PFSK-1 (cell line): ENCODE results near the gene CNTN5.

ENCODE experiments used
- FOXP2 ChIP-seq: optimal IDR thresholded peaks from 2 replicates; pipeline ENCODE3; 2011; ENCODE audit warnings: borderline replicate concordance, control low read depth, inconsistent platforms; ENCODE audit not compliant: insufficient read depth; ENCODE audit errors: extremely low read length, extremely low read depth
- POLR2AphosphoS5 ChIP-seq: IDR thresholded peaks from 2 replicates; pipeline ENCODE4 v1.6.1; 2012; ENCODE audit warnings: low read depth, mild to moderate bottlenecking, control low read depth, low read length, moderate library complexity
- SIN3A ChIP-seq: IDR thresholded peaks from 2 replicates; pipeline ENCODE4 v1.6.1; 2012; ENCODE audit warnings: mild to moderate bottlenecking, low read length, moderate library complexity, borderline replicate concordance; ENCODE audit not compliant: insufficient read depth
- TAF1 ChIP-seq: IDR thresholded peaks from 2 replicates; pipeline ENCODE4 v1.6.1; 2012; ENCODE audit warnings: low read length, control low read depth, borderline replicate concordance; ENCODE audit not compliant: insufficient read depth
- TF ChIP-seq, protein P1 (sequence below), 2 experiments: IDR thresholded peaks; 2 replicates each; pipeline versions ENCODE4 v1.6.1 to v1.8.0; 2011 to 2012; ENCODE audit warnings: low read depth in 2 of 2, low read length in 2 of 2, control low read depth in 1 of 2, inconsistent platforms in 1 of 2, mild to moderate bottlenecking in 1 of 2, moderate library complexity in 1 of 2; ENCODE audit not compliant: insufficient read depth in 1 of 2

The CNTN5 gene

DNA sequence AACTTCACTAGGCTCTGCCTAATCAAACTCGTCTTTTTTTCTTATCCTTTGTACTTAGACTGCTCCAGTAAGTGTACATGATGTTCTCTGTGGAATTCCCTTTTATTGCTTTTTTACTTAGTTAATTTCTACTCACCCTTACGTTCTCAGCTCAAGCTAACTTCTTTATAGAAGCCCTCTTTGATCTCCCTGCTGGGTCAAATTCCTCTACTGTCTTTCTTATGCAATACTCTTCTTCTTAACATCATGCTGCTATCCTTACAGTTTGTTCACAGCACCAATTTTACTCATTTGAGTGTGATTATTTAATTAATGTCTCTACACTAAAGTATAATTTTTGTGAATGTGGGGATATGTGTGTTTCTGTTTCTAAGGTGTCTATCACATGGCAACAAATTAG lies 498.3 kb downstream of the CNTN5 start:
- TF ChIP-seq FOXP2 (no peak), POLR2AphosphoS5 (no peak), SIN3A (no peak), TAF1 (no peak)
- TF ChIP-seq, protein P1, sequence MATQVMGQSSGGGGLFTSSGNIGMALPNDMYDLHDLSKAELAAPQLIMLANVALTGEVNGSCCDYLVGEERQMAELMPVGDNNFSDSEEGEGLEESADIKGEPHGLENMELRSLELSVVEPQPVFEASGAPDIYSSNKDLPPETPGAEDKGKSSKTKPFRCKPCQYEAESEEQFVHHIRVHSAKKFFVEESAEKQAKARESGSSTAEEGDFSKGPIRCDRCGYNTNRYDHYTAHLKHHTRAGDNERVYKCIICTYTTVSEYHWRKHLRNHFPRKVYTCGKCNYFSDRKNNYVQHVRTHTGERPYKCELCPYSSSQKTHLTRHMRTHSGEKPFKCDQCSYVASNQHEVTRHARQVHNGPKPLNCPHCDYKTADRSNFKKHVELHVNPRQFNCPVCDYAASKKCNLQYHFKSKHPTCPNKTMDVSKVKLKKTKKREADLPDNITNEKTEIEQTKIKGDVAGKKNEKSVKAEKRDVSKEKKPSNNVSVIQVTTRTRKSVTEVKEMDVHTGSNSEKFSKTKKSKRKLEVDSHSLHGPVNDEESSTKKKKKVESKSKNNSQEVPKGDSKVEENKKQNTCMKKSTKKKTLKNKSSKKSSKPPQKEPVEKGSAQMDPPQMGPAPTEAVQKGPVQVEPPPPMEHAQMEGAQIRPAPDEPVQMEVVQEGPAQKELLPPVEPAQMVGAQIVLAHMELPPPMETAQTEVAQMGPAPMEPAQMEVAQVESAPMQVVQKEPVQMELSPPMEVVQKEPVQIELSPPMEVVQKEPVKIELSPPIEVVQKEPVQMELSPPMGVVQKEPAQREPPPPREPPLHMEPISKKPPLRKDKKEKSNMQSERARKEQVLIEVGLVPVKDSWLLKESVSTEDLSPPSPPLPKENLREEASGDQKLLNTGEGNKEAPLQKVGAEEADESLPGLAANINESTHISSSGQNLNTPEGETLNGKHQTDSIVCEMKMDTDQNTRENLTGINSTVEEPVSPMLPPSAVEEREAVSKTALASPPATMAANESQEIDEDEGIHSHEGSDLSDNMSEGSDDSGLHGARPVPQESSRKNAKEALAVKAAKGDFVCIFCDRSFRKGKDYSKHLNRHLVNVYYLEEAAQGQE (IDR thresholded peaks at IDR 0.05; ENCODE audit: insufficient read depth in 1 of 2, low read depth in 2 of 2, low read length in 2 of 2) = no peak

DNA sequence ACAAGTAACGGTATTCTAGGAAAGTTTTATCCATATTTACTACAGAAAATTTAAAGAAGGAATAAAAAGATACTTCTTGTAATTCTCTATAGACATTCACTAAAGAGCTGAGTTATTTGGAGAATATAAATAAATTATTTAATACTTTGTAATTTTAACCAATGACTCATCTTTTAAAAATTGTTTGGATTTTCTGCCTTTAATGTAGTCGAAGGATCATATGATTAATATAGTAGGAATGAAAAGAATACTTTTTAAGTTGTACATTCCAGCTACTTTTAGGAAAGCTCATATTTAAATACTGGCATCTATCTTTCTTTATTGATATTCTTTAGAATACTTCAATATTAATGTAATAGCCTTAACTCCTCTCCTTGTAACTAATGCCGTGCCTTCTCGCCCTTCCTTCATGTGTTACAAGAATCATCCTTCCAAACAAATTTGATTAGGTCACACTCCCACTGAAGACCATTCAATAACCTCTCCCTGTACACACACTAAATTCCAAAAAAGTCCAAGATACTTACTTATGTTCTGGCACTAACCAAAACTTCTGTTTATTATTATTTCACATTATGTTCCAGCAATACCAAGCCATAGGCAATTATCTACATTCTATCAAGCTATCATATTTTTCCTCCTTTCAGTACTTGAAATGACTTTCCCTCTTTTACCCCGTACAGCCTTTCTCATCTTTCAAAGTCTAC lies 501.9 kb downstream of the CNTN5 start:
- TF ChIP-seq TAF1 = no peak
- no peak for TF ChIP-seq FOXP2
- TF ChIP-seq, protein P1 (IDR thresholded peaks at IDR 0.05; ENCODE audit: insufficient read depth in 1 of 2, low read depth in 2 of 2, low read length in 2 of 2) = no peak
- no peak for TF ChIP-seq SIN3A
- no peak for TF ChIP-seq POLR2AphosphoS5

DNA sequence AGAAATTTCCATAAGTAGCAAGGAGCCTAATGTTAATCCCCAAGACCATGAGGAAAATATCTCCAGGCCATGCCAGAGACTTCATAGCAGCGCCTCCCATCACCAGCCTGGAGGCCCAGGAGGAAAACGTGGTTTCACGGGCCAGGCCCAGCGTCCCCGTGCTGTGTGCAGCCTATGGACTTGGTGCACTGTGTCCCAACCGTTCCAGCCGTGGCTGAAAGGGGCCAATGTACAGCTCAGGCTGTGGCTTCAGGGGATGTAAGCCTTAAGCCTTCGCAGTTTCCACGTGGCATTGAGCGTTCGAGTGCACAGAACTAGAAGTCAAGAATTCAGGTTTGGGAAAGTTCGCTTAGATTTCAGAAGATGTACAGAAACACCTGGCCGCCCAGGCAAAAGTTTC lies 510.7 kb downstream of the CNTN5 start:
- no peak for TF ChIP-seq FOXP2
- TF ChIP-seq SIN3A = no peak
- TF ChIP-seq POLR2AphosphoS5 = no peak
- no peak for TF ChIP-seq TAF1

DNA sequence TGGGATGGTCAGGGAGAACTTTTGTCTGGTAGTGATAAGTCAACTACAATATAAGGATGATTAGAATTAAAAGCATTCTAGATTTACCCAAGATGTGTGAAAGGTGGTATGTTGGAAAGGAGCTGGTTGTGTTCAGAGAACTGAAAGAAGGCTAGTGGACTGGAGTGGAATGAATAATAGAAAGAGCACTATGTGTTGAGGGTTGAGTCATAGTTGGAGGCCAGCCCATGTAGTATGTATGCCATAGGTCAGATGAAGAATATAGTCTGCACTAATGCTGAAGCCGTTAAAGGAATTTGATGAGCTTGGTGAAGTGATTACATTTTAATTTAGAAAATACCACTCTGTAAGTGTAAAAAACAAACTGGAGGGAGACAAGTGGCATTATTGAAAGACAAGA lies 514.1 kb downstream of the CNTN5 start:
- TF ChIP-seq FOXP2 = no peak
- TF ChIP-seq TAF1 = no peak
- no peak for TF ChIP-seq POLR2AphosphoS5
- TF ChIP-seq, protein P1 (IDR thresholded peaks at IDR 0.05; ENCODE audit: insufficient read depth in 1 of 2, low read depth in 2 of 2, low read length in 2 of 2) = no peak
- no peak for TF ChIP-seq SIN3A

DNA sequence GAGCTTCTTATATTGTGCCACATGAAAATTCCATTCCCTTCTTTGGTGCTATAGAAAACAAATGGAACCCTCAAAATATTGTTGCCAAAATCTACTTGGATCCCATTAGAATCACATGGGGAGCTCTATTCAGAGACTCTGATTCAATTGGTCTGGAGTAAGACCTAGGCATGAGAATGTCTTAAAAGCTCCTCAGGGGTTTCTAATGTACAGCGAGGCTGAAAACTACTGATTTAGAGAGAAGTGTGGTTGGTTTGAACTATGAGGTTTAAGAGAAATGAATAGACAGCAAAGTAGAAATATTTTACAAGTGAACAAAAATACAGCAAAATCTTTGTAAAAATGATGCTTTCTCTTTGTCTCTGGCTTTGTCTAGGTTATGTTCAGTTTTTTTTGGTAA lies 514.7 kb downstream of the CNTN5 start:
- no peak for TF ChIP-seq TAF1
- no peak for TF ChIP-seq POLR2AphosphoS5
- TF ChIP-seq SIN3A = no peak
- TF ChIP-seq, protein P1 (IDR thresholded peaks at IDR 0.05; ENCODE audit: insufficient read depth in 1 of 2, low read depth in 2 of 2, low read length in 2 of 2) = no peak
- no peak for TF ChIP-seq FOXP2
